Uterus (tissue), 2 donors: ENCODE measurements around the gene ESRRB.

Experiments
- CTCF ChIP-seq, 4 experiments: fragments of 200-600 bp in 2 of 4; fragments of 450-650 bp in 2 of 4; sonication (generic) in 2 of 4; IDR thresholded peaks; one replicate each; pipeline ENCODE4 v1.5.1; 2016 to 2019; ENCODE audit warnings: antibody characterized with exemption in 4 of 4, mild to moderate bottlenecking in 2 of 4, moderate library complexity in 1 of 4
- POLR2A ChIP-seq, 2 donors: fragments of 450-650 bp; IDR thresholded peaks; one replicate each; pipeline ENCODE4 v1.6.1; 2016; ENCODE audit warnings: antibody characterized with exemption in 2 of 2, mild to moderate bottlenecking in 1 of 2, moderate library complexity in 1 of 2

GRCh38 chr14:76413962-76414600 lies 38.1 kb downstream of the ESRRB start:
- TF ChIP-seq CTCF (IDR thresholded peaks at IDR 0.05) (no peak), POLR2A (IDR thresholded peaks at IDR 0.05) (no peak)
